H1 (cell line): ENCODE results near the gene PLEKHG3. TPM values are rescaled to one million over a fixed set of nuclear protein-coding genes. Genes with fewer than 3 reads are reported as not detected.

Experiments
- CTCF ChIA-PET: fragments of 300-600 bp; sonication (Branson Sonifier 250); formaldehyde crosslinking; loops from one replicate; lab custom pipeline; 2021; ENCODE audit not compliant: partially characterized antibody; lab: Charles Lee
- POLR2A ChIA-PET: fragments of 300-600 bp; sonication (Branson Sonifier 250); formaldehyde crosslinking; loops from one replicate; lab custom pipeline; 2021; ENCODE audit warnings: inconsistent platforms; ENCODE audit not compliant: partially characterized antibody; lab: Charles Lee
- DNase-seq, 2 experiments: peaks; one replicate each; pipeline versions ENCODE4 v3.0.0 to v3.0.0-alpha.2; 2010 to 2022; ENCODE audit warnings: low spot score in 2 of 2, low read depth in 1 of 2, mixed read lengths in 1 of 2
- FAIRE-seq: peaks from 2 replicates; lab custom pipeline; 2011; peaks lifted over from hg19 to GRCh38; lab: Jason Lieb, UNC
- H2AFZ ChIP-seq: 2 replicates; pipeline ENCODE4 v1.8.1; 2012; ENCODE audit warnings: low read length, inconsistent platforms
- H2AK5ac ChIP-seq: 2 replicates; pipeline ENCODE4 v1.6.1; 2013; ENCODE audit warnings: low read depth, low read length
- H2BK120ac ChIP-seq: replicated peaks from 2 replicates; pipeline ENCODE3; 2013; ENCODE audit warnings: low read depth, low read length, inconsistent platforms
- H2BK12ac ChIP-seq: 2 replicates; pipeline ENCODE4 v1.6.1; 2013; ENCODE audit warnings: low read depth, low read length
- H2BK15ac ChIP-seq: 2 replicates; pipeline ENCODE4 v1.6.1; 2013; ENCODE audit warnings: low read length
- H2BK20ac ChIP-seq: 2 replicates; pipeline ENCODE4 v1.6.1; 2013; ENCODE audit warnings: low read length
- H2BK5ac ChIP-seq: 2 replicates; pipeline ENCODE4 v1.6.1; 2013; ENCODE audit warnings: low read depth, low read length
- H3K14ac ChIP-seq: 2 replicates; pipeline ENCODE4 v1.6.1; 2013; ENCODE audit warnings: inconsistent platforms; ENCODE audit not compliant: insufficient read length
- H3K18ac ChIP-seq: 2 replicates; pipeline ENCODE4 v1.6.1; 2013; ENCODE audit warnings: low read length; ENCODE audit errors: extremely low read depth
- H3K23ac ChIP-seq: 2 replicates; pipeline ENCODE4 v1.6.1; 2013; ENCODE audit warnings: inconsistent platforms; ENCODE audit not compliant: insufficient read length
- H3K23me2 ChIP-seq: 2 replicates; pipeline ENCODE4 v1.6.1; 2013; ENCODE audit warnings: low read depth, low read length
- H3K27ac ChIP-seq: 2 replicates; pipeline ENCODE4 v1.6.1; 2011; ENCODE audit warnings: low read depth, low read length, inconsistent platforms
- H3K27me3 ChIP-seq, 4 experiments: replicated peaks in 1 of 4; 1 replicate in 1 of 4; 2 replicates in 3 of 4; pipeline versions ENCODE4 v1.6.1 to v1.8.1; 2011 to 2013; ENCODE audit warnings: low read length in 3 of 4, mild to moderate bottlenecking in 3 of 4, inconsistent platforms in 2 of 4, mixed read lengths in 2 of 4, moderate library complexity in 1 of 4; ENCODE audit not compliant: control insufficient read depth in 3 of 4, insufficient read depth in 3 of 4; ENCODE audit errors: extremely low read depth in 1 of 4
- H3K36me3 ChIP-seq, 4 experiments: 2 replicates each; pipeline versions ENCODE4 v1.6.1 to v1.8.1; 2011 to 2013; ENCODE audit warnings: mild to moderate bottlenecking in 4 of 4, low read length in 3 of 4, moderate library complexity in 2 of 4, control low read depth in 1 of 4, inconsistent platforms in 1 of 4; ENCODE audit not compliant: insufficient read depth in 4 of 4, control insufficient read depth in 2 of 4
- H3K4ac ChIP-seq: replicated peaks from 2 replicates; pipeline ENCODE3; 2013; ENCODE audit warnings: low read length, low read depth, mixed read lengths, inconsistent platforms; ENCODE audit not compliant: insufficient read length
- H3K4me1 ChIP-seq, 4 experiments: replicated peaks in 1 of 4; 1 replicate in 1 of 4; 2 replicates in 3 of 4; pipeline versions ENCODE4 v1.6.1 to v1.8.1; 2011 to 2013; ENCODE audit warnings: low read length in 3 of 4, inconsistent platforms in 2 of 4, mixed read lengths in 1 of 4; ENCODE audit not compliant: insufficient read depth in 4 of 4, control insufficient read depth in 3 of 4
- H3K4me2 ChIP-seq, 2 experiments: 2 replicates each; pipeline versions ENCODE4 v1.6.1 to v1.8.1; 2011 to 2013; ENCODE audit warnings: low read depth in 2 of 2, low read length in 2 of 2, control low read depth in 1 of 2, inconsistent platforms in 1 of 2, mild to moderate bottlenecking in 1 of 2; ENCODE audit not compliant: insufficient read depth in 1 of 2
- H3K4me3 ChIP-seq, 4 experiments: fragments of 200-600, 300-600 bp in 1 of 4; sonication (generic), shearing (Covaris generic), sonication (Bioruptor Twin) in 1 of 4; 2 replicates each; pipeline versions ENCODE4 v1.5.1 to v1.8.1; 2011 to 2016; ENCODE audit warnings: low read length in 4 of 4, low read depth in 3 of 4, control low read depth in 2 of 4, inconsistent platforms in 2 of 4, mild to moderate bottlenecking in 2 of 4, mixed read lengths in 1 of 4, moderate library complexity in 1 of 4; ENCODE audit not compliant: insufficient read depth in 2 of 4; ENCODE audit errors: extremely low read depth in 1 of 4
- H3K56ac ChIP-seq: replicated peaks from 2 replicates; pipeline ENCODE3; 2013; ENCODE audit warnings: low read depth, mild to moderate bottlenecking, mixed read lengths, low read length, inconsistent platforms; ENCODE audit not compliant: insufficient read length
- H3K79me1 ChIP-seq: 2 replicates; pipeline ENCODE4 v1.6.1; 2013; ENCODE audit warnings: low read depth, low read length, control low read depth
- H3K79me2 ChIP-seq, 2 experiments: 2 replicates each; pipeline versions ENCODE4 v1.6.1 to v1.8.1; 2012 to 2013; ENCODE audit warnings: low read length in 2 of 2, mild to moderate bottlenecking in 2 of 2, inconsistent platforms in 1 of 2; ENCODE audit not compliant: insufficient read depth in 2 of 2, control insufficient read depth in 1 of 2
- H3K9ac ChIP-seq, 4 experiments: replicated peaks in 1 of 4; 1 replicate in 1 of 4; 2 replicates in 3 of 4; pipeline versions ENCODE4 v1.6.1 to v1.8.1; 2011 to 2013; ENCODE audit warnings: low read depth in 3 of 4, low read length in 3 of 4, control low read depth in 2 of 4, mild to moderate bottlenecking in 2 of 4, moderate library complexity in 2 of 4, inconsistent platforms in 1 of 4; ENCODE audit errors: extremely low read depth in 1 of 4
- H3K9me3 ChIP-seq, 2 experiments: 2 replicates each; pipeline versions ENCODE4 v1.6.1 to v1.8.1; 2012 to 2013; ENCODE audit warnings: mild to moderate bottlenecking in 2 of 2, moderate library complexity in 2 of 2, control low read depth in 1 of 2, inconsistent platforms in 1 of 2, low read depth in 1 of 2, low read length in 1 of 2, mixed read lengths in 1 of 2; ENCODE audit not compliant: insufficient read depth in 2 of 2
- H4K20me1 ChIP-seq, 2 experiments: replicated peaks in 1 of 2; 2 replicates each; pipeline versions ENCODE3 to v1.8.1; 2011 to 2013; ENCODE audit warnings: inconsistent platforms in 2 of 2, low read length in 2 of 2, mild to moderate bottlenecking in 1 of 2; ENCODE audit not compliant: insufficient read depth in 2 of 2, control insufficient read depth in 1 of 2
- H4K5ac ChIP-seq: 2 replicates; pipeline ENCODE4 v1.6.1; 2013; ENCODE audit warnings: low read length, low read depth, mixed read lengths, inconsistent platforms; ENCODE audit not compliant: insufficient read length
- H4K8ac ChIP-seq: 2 replicates; pipeline ENCODE4 v1.8.0; 2013; ENCODE audit warnings: mild to moderate bottlenecking, moderate library complexity, low read length, inconsistent platforms; ENCODE audit not compliant: insufficient read depth; ENCODE audit errors: extremely low read depth
- H4K91ac ChIP-seq: replicated peaks from 2 replicates; pipeline ENCODE3; 2013; ENCODE audit warnings: low read length, mixed read lengths, inconsistent platforms; ENCODE audit not compliant: insufficient read length
- CHD1 ChIP-seq: IDR thresholded peaks from 2 replicates; pipeline ENCODE4 v1.6.1; 2012; ENCODE audit warnings: low read depth, low read length, improper control_type of control experiment
- E2F6 ChIP-seq: IDR thresholded peaks from 2 replicates; pipeline ENCODE4 v1.6.1; 2012; ENCODE audit warnings: inconsistent platforms
- EZH2 ChIP-seq: fragments of 200-600 bp; sonication (generic); IDR thresholded peaks from 2 replicates; pipeline ENCODE4 v1.7.1; 2012; ENCODE audit warnings: low read depth, mild to moderate bottlenecking, moderate library complexity, low read length, inconsistent platforms; ENCODE audit not compliant: severe bottlenecking
- GABPA ChIP-seq: IDR thresholded peaks from 2 replicates; pipeline ENCODE4 v1.6.1; 2011; ENCODE audit warnings: mild to moderate bottlenecking, low read length, moderate library complexity, borderline replicate concordance; ENCODE audit not compliant: insufficient read depth
- NANOG ChIP-seq: IDR thresholded peaks from 2 replicates; pipeline ENCODE4 v1.6.1; 2011; ENCODE audit warnings: low read length, low read depth, mild to moderate bottlenecking, inconsistent platforms; ENCODE audit not compliant: insufficient read depth, poor library complexity, severe bottlenecking
- POU5F1 ChIP-seq: IDR thresholded peaks from 2 replicates; pipeline ENCODE4 v1.6.1; 2011; ENCODE audit warnings: low read depth, mild to moderate bottlenecking, low read length, moderate library complexity
- SAP30 ChIP-seq: fragments of 300-600 bp; sonication (generic); IDR thresholded peaks from 2 replicates; pipeline ENCODE4 v1.7.1; 2012; ENCODE audit warnings: low read length, moderate library complexity, mild to moderate bottlenecking, inconsistent platforms; ENCODE audit not compliant: insufficient read depth, insufficient replicate concordance
- SIN3A ChIP-seq, 2 experiments: IDR thresholded peaks in 1 of 2; conservative IDR thresholded peaks in 1 of 2; 2 replicates each; pipeline ENCODE4 v1.6.1; 2011 to 2012; ENCODE audit warnings: low read length in 2 of 2, improper control_type of control experiment in 1 of 2, low read depth in 1 of 2, mild to moderate bottlenecking in 1 of 2
- SP4 ChIP-seq: IDR thresholded peaks from 2 replicates; pipeline ENCODE4 v1.6.1; 2012; ENCODE audit warnings: low read length, inconsistent platforms
- TAF1 ChIP-seq: IDR thresholded peaks from 2 replicates; pipeline ENCODE4 v1.6.1; 2011; ENCODE audit warnings: mild to moderate bottlenecking, low read depth, low read length
- TAF7 ChIP-seq: optimal IDR thresholded peaks from 2 replicates; pipeline ENCODE3; 2011; ENCODE audit warnings: low read depth, mild to moderate bottlenecking, inconsistent platforms, low read length, moderate library complexity, borderline replicate concordance
- TBP ChIP-seq: IDR thresholded peaks from 2 replicates; pipeline ENCODE4 v1.6.1; 2011; ENCODE audit warnings: low read depth, low read length, improper control_type of control experiment
- TEAD4 ChIP-seq: IDR thresholded peaks from 2 replicates; pipeline ENCODE4 v1.6.1; 2012; ENCODE audit warnings: low read depth, low read length, inconsistent platforms, mixed read lengths
- YY1 ChIP-seq: IDR thresholded peaks from 2 replicates; pipeline ENCODE4 v1.6.1; 2011; ENCODE audit warnings: low read depth, mild to moderate bottlenecking, low read length
- WGBS, 2 experiments: shearing (Covaris generic) in 1 of 2; methylation state at CpG; one replicate each; pipeline versions ENCODE4 v1.1.6 to v1.1.7; 2013 to 2015; ENCODE audit warnings: low lambda C conversion rate in 2 of 2, mixed read lengths in 2 of 2, inconsistent platforms in 1 of 2, low coverage in 1 of 2, missing lambda C conversion rate in 1 of 2; ENCODE audit not compliant: insufficient replicate concordance in 2 of 2, insufficient coverage in 1 of 2, insufficient read length in 1 of 2; ENCODE audit errors: extremely low coverage in 1 of 2, missing lambda C conversion rate in 1 of 2; 5-methylcytosine and 5-hydroxymethylcytosine counted together
- polyA plus RNA-seq, 7 experiments: library from polyadenylated mRNA; depleted of rRNA in 3 of 7; stranded (reverse) in 5 of 7; unstranded in 2 of 7; fragments of >200 nt in 5 of 7; fragments of 200-250 nt in 2 of 7; gene quantifications; 1 replicate in 5 of 7; 2 replicates in 1 of 7; 4 replicates in 1 of 7; pipeline versions ENCODE4 v1.2.1 to v1.2.3, GENCODE V29; 2011 to 2013; ENCODE audit warnings: missing spikeins in 2 of 7, mixed read lengths in 2 of 7
- total RNA-seq: library from RNA; stranded (reverse); fragmentation: NEBNext Ultra II Directional; extraction: Animal tissue kit (Norgen Biotek cat#: 25700); gene quantifications from 2 replicates; pipeline ENCODE4 v1.2.1, GENCODE V29; 2021

The PLEKHG3 gene
- total and polyA plus RNA-seq, 2 of the 8 experiments (the other 6 are each of a cell fraction or from before 2014, with no cell fraction given) = 43.4 to 90.6 TPM

- Histone ChIP-seq H3K36me3 (no peaks in the 10 kb centered on the region), H4K20me1 (no peaks in the 10 kb centered on the region), H3K4ac (no peak overlapping the region), H3K4me3 (no peak overlapping the region), H4K5ac (no peak overlapping the region), H3K23me2 (no peaks in the 10 kb centered on the region), H2BK12ac (no peak overlapping the region), H3K9ac (no peak overlapping the region), H3K23ac (no peak overlapping the region), H3K9me3 (peaks cover 15 to 26% of the 10 kb centered on the region in 2 experiments), H2AK5ac (0 out of 2 replicates have a peak overlapping the region, but pooled peaks have one; percentile 3), H3K14ac (no peak overlapping the region), H3K4me2 (no peak overlapping the region), H3K79me2 (no peaks in the 10 kb centered on the region), H2BK5ac (no peak overlapping the region), H3K56ac (no peak overlapping the region), H3K4me1 (no peaks in the 10 kb centered on the region; a peak in 1 of 7 replicates), H3K27ac (no peak overlapping the region), H3K18ac (no peak overlapping the region), H4K8ac (no peak overlapping the region), H2BK20ac (no peak overlapping the region), H2AFZ (no peak overlapping the region), H3K79me1 (no peaks in the 10 kb centered on the region), H4K91ac (no peak overlapping the region), H3K27me3 (no peaks in the 10 kb centered on the region), H2BK120ac (no peak overlapping the region), H2BK15ac (no peak overlapping the region)
- no peak for FAIRE-seq
- POLR2A ChIA-PET = no interaction called here
- DNase-seq = no peak
- 88% methylated on average over 18 of the region's 18 CpGs; no CpG with 5 or more reads in 1 of the 2 experiments for whole genome bisulfite sequencing, 2 experiments
- CTCF ChIA-PET = interaction anchor here (0.8 to 9.1 kb wide), 24 partner anchors 7 to 247 kb away, joined by 3 to 96 read pairs (median 5); no protein-coding TSS in a partner anchor
- TF ChIP-seq TBP (no peak), GABPA (no peak), E2F6 (no peak), TAF7 (no peak), SIN3A (conservative IDR thresholded peaks at IDR 0.05 in 1 of 2, IDR thresholded peaks at IDR 0.05 in 1 of 2; ENCODE audit: low read depth in 1 of 2, low read length in 2 of 2) (no peak), TAF1 (no peak), CHD1 (no peak), POU5F1 (no peak), TEAD4 (no peak), NANOG (no peak), YY1 (no peak), SP4 (no peak), SAP30 (no peak), EZH2 (no peak)
Observed at GRCh38 chr14:64773046-64773445, 68.8 kb downstream of the PLEKHG3 start.
